IPS-20b (cell line): ENCODE data around the gene SPATA24.

Source experiments
- H3K27ac ChIP-seq: one replicate; pipeline ENCODE4 v1.5.1; 2013; ENCODE audit warnings: low read length
- H3K27me3 ChIP-seq: 2 replicates; pipeline ENCODE4 v1.6.1; 2013; ENCODE audit warnings: mild to moderate bottlenecking, low read length, inconsistent platforms; ENCODE audit not compliant: insufficient read depth
- H3K36me3 ChIP-seq: 2 replicates; pipeline ENCODE4 v1.6.1; 2013; ENCODE audit warnings: low read depth, mild to moderate bottlenecking, inconsistent platforms, low read length, moderate library complexity; ENCODE audit not compliant: insufficient read depth
- H3K4me1 ChIP-seq: 2 replicates; pipeline ENCODE4 v1.6.1; 2013; ENCODE audit warnings: mild to moderate bottlenecking, control low read depth, inconsistent platforms, low read length, moderate library complexity; ENCODE audit not compliant: insufficient read depth
- H3K4me3 ChIP-seq: 2 replicates; pipeline ENCODE4 v1.5.1; 2013; ENCODE audit warnings: mild to moderate bottlenecking, low read length, inconsistent platforms
- H3K9ac ChIP-seq: 2 replicates; pipeline ENCODE4 v1.6.1; 2013; ENCODE audit warnings: low read depth, mild to moderate bottlenecking, inconsistent platforms, low read length, moderate library complexity
- H3K9me3 ChIP-seq: 2 replicates; pipeline ENCODE4 v1.6.1; 2013; ENCODE audit warnings: mild to moderate bottlenecking, low read depth, low read length, inconsistent platforms; ENCODE audit not compliant: insufficient read depth

The SPATA24 gene

GRCh38 chr5:139435676-139436075 lies 31.8 kb upstream of the SPATA24 start:
- Histone ChIP-seq H3K4me3 (no peak overlapping the region), H3K27me3 (no peaks in the 10 kb centered on the region), H3K9ac (no peak overlapping the region), H3K9me3 (no peaks in the 10 kb centered on the region), H3K4me1 (peaks cover 7% of the 10 kb centered on the region; the same call in 1 of the 2 replicates), H3K36me3 (peaks cover 14% of the 10 kb centered on the region; the same call in 1 of the 2 replicates), H3K27ac (no peak overlapping the region)

- Histone ChIP-seq H3K36me3 (peaks cover 34% of the 10 kb centered on the region), H3K4me3 (no peak overlapping the region), H3K9me3 (no peaks in the 10 kb centered on the region), H3K9ac (no peak overlapping the region), H3K4me1 (no peaks in the 10 kb centered on the region), H3K27me3 (no peaks in the 10 kb centered on the region), H3K27ac (no peak overlapping the region)
Measured at GRCh38 chr5:139431706-139432105, 27.8 kb upstream of the SPATA24 start.

GRCh38 chr5:139430015-139430414 lies 26.1 kb upstream of the SPATA24 start:
- H3K9me3 ChIP-seq: no peaks in the 10 kb centered on the region
- H3K27ac ChIP-seq: no peak overlapping the region
- no peaks in the 10 kb centered on the region for H3K27me3 ChIP-seq
- no peak overlapping the region for H3K4me3 ChIP-seq
- H3K4me1 ChIP-seq: no peaks in the 10 kb centered on the region
- no peak overlapping the region for H3K9ac ChIP-seq
- peaks cover 49% of the 10 kb centered on the region for H3K36me3 ChIP-seq

- H3K36me3 ChIP-seq: peaks cover 69% of the 10 kb centered on the region
- no peak overlapping the region for H3K27ac ChIP-seq
- no peaks in the 10 kb centered on the region for H3K27me3 ChIP-seq
- H3K9ac ChIP-seq: no peak overlapping the region
- H3K9me3 ChIP-seq: no peaks in the 10 kb centered on the region
- no peak overlapping the region for H3K4me3 ChIP-seq
- H3K4me1 ChIP-seq: no peaks in the 10 kb centered on the region
Measured at GRCh38 chr5:139426203-139426885, 22.5 kb upstream of the SPATA24 start.

- no peak overlapping the region for H3K9ac ChIP-seq
- H3K27ac ChIP-seq: no peak overlapping the region
- peaks cover 76% of the 10 kb centered on the region for H3K36me3 ChIP-seq
- H3K9me3 ChIP-seq: no peaks in the 10 kb centered on the region
- H3K4me3 ChIP-seq: no peak overlapping the region
- H3K27me3 ChIP-seq: no peaks in the 10 kb centered on the region
- no peaks in the 10 kb centered on the region for H3K4me1 ChIP-seq
Measured at GRCh38 chr5:139425497-139425896, 21.6 kb upstream of the SPATA24 start.

GRCh38 chr5:139422307-139422893 lies 18.5 kb upstream of the SPATA24 start:
- Histone ChIP-seq H3K27me3 (no peaks in the 10 kb centered on the region), H3K4me3 (no peak overlapping the region), H3K36me3 (peaks cover 74% of the 10 kb centered on the region), H3K9ac (no peak overlapping the region), H3K27ac (no peak overlapping the region), H3K9me3 (no peaks in the 10 kb centered on the region), H3K4me1 (peaks cover 8% of the 10 kb centered on the region; the same call in 1 of the 2 replicates)

- no peak overlapping the region for H3K27ac ChIP-seq
- H3K4me1 ChIP-seq: peaks cover 8% of the 10 kb centered on the region; the same call in 1 of the 2 replicates
Measured at GRCh38 chr5:139419226-139420192, 15.6 kb upstream of the SPATA24 start.

GRCh38 chr5:139418793-139419192 lies 14.9 kb upstream of the SPATA24 start:
- Histone ChIP-seq H3K4me3 (no peak overlapping the region), H3K27me3 (no peaks in the 10 kb centered on the region), H3K9ac (no peak overlapping the region), H3K4me1 (peaks cover 8% of the 10 kb centered on the region; the same call in 1 of the 2 replicates), H3K9me3 (no peaks in the 10 kb centered on the region), H3K27ac (no peak overlapping the region), H3K36me3 (peaks cover 61% of the 10 kb centered on the region)

More at GRCh38 chr5:139419226-139420192, 15.6 kb upstream of the SPATA24 start:
- peaks cover 60% of the 10 kb centered on the region for H3K36me3 ChIP-seq
- no peak overlapping the region for H3K4me3 ChIP-seq
- H3K9ac ChIP-seq: no peak overlapping the region
- no peaks in the 10 kb centered on the region for H3K27me3 ChIP-seq
- no peaks in the 10 kb centered on the region for H3K9me3 ChIP-seq

GRCh38 chr5:139417214-139417613 lies 13.3 kb upstream of the SPATA24 start:
- H3K4me3 ChIP-seq: no peak overlapping the region
- peaks cover 64% of the 10 kb centered on the region for H3K36me3 ChIP-seq
- no peaks in the 10 kb centered on the region for H3K27me3 ChIP-seq
- H3K9me3 ChIP-seq: no peaks in the 10 kb centered on the region
- no peak overlapping the region for H3K9ac ChIP-seq
- H3K4me1 ChIP-seq: peaks cover 8% of the 10 kb centered on the region; the same call in 1 of the 2 replicates
- no peak overlapping the region for H3K27ac ChIP-seq

GRCh38 chr5:139416651-139417050 lies 12.8 kb upstream of the SPATA24 start:
- no peak overlapping the region for H3K4me3 ChIP-seq
- no peak overlapping the region for H3K27ac ChIP-seq
- peaks cover 63% of the 10 kb centered on the region for H3K36me3 ChIP-seq
- no peaks in the 10 kb centered on the region for H3K9me3 ChIP-seq
- H3K27me3 ChIP-seq: no peaks in the 10 kb centered on the region
- no peak overlapping the region for H3K9ac ChIP-seq
- H3K4me1 ChIP-seq: peaks cover 8% of the 10 kb centered on the region; the same call in 1 of the 2 replicates

GRCh38 chr5:139415869-139416268 lies 12.0 kb upstream of the SPATA24 start:
- Histone ChIP-seq H3K36me3 (peaks cover 55% of the 10 kb centered on the region), H3K9ac (no peak overlapping the region), H3K9me3 (no peaks in the 10 kb centered on the region), H3K4me1 (peaks cover 8% of the 10 kb centered on the region; the same call in 1 of the 2 replicates), H3K27me3 (no peaks in the 10 kb centered on the region), H3K4me3 (no peak overlapping the region), H3K27ac (no peak overlapping the region)
